ENCODE data around the gene SLC28A2.

Gene SLC28A2

GRCh38 chr15:45251888-45252287, at the start of gene SLC28A2:
Gene SLC28A2, plus strand, starts transcription at chr15:45252234. Its CDS starts 982 bp downstream, at chr15:45253216.
- H3K27ac ChIP-seq = no peak within 1 kb of the TSS
- no peak for TF ChIP-seq ZFX (IDR thresholded peaks at IDR 0.05; ENCODE audit: borderline replicate concordance)
- no peak for TF ChIP-seq CTCF (IDR thresholded peaks at IDR 0.05)

- no peak for TF ChIP-seq ZFX (IDR thresholded peaks at IDR 0.05; ENCODE audit: borderline replicate concordance)
- TF ChIP-seq CTCF (IDR thresholded peaks at IDR 0.05) = no peak
- H3K27ac ChIP-seq = no peak overlapping the region
These were observed 48.9 kb upstream of the SLC28A2 start for GRCh38 chr15:45203182-45203581.

- TF ChIP-seq ZFX (IDR thresholded peaks at IDR 0.05; ENCODE audit: borderline replicate concordance) = no peak
- TF ChIP-seq CTCF (IDR thresholded peaks at IDR 0.05) = peak; percentile 91
These were observed 46.8 kb upstream of the SLC28A2 start for GRCh38 chr15:45205192-45205591.

GRCh38 chr15:45212493-45212892, 39.5 kb upstream of the SLC28A2 start:
- no peak overlapping the region for H3K27ac ChIP-seq

More at GRCh38 chr15:45205192-45205591, 46.8 kb upstream of the SLC28A2 start:
- H3K27ac ChIP-seq = no peak overlapping the region

GRCh38 chr15:45221053-45221599, 30.9 kb upstream of the SLC28A2 start:
- no peak for TF ChIP-seq CTCF (IDR thresholded peaks at IDR 0.05)
- TF ChIP-seq ZFX (IDR thresholded peaks at IDR 0.05; ENCODE audit: borderline replicate concordance) = no peak
- H3K27ac ChIP-seq = no peak overlapping the region

More at GRCh38 chr15:45212493-45212892, 39.5 kb upstream of the SLC28A2 start:
- no peak for TF ChIP-seq CTCF (IDR thresholded peaks at IDR 0.05)

GRCh38 chr15:45221967-45222366, 30.1 kb upstream of the SLC28A2 start:
- TF ChIP-seq CTCF (IDR thresholded peaks at IDR 0.05) (no peak), ZFX (IDR thresholded peaks at IDR 0.05; ENCODE audit: borderline replicate concordance) (no peak)
- no peak overlapping the region for H3K27ac ChIP-seq

- TF ChIP-seq CTCF (IDR thresholded peaks at IDR 0.05) (no peak), ZFX (IDR thresholded peaks at IDR 0.05; ENCODE audit: borderline replicate concordance) (no peak)
- no peak overlapping the region for H3K27ac ChIP-seq
These were observed 27.3 kb upstream of the SLC28A2 start for GRCh38 chr15:45224621-45225217.
